ENCODE data around the gene PACSIN1. TPM values are rescaled to one million over a fixed set of nuclear protein-coding genes. Genes with fewer than 3 reads are reported as not detected.

PACSIN1 gene
- total RNA-seq, 1 donor from 2014 or later = 0.08 TPM

DNA sequence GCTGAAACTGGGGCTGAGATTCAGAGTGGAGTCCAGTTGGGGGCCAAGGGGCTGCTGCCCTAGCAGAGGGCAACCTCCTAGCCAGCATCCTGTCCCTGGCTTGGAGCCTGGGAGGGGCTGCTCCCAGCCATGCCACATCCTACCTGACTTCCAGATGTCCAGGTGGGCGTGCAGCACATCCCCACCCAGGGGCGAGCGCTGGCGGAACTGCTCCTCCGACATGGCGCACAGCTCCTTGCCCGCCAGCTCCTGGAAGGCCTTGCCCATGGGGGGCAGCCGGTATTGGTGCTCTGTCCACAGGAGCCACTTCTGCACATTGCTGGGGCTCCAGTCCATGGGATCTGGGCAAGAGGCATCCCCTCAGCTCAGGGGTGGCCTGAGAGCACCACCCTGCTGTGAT lies 75.0 kb downstream of the PACSIN1 start:
- H3K27ac Mint-ChIP-seq (ENCODE audit: unreplicated experiment) = no peak overlapping the region
- TF ChIP-seq, protein P1, sequence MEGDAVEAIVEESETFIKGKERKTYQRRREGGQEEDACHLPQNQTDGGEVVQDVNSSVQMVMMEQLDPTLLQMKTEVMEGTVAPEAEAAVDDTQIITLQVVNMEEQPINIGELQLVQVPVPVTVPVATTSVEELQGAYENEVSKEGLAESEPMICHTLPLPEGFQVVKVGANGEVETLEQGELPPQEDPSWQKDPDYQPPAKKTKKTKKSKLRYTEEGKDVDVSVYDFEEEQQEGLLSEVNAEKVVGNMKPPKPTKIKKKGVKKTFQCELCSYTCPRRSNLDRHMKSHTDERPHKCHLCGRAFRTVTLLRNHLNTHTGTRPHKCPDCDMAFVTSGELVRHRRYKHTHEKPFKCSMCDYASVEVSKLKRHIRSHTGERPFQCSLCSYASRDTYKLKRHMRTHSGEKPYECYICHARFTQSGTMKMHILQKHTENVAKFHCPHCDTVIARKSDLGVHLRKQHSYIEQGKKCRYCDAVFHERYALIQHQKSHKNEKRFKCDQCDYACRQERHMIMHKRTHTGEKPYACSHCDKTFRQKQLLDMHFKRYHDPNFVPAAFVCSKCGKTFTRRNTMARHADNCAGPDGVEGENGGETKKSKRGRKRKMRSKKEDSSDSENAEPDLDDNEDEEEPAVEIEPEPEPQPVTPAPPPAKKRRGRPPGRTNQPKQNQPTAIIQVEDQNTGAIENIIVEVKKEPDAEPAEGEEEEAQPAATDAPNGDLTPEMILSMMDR (IDR thresholded peaks at IDR 0.05; ENCODE audit: unreplicated experiment) = no peak
- no peak for DNase-seq (ENCODE audit: low spot score)
- H3K9me3 Mint-ChIP-seq (ENCODE audit: unreplicated experiment) = no peaks in the 10 kb centered on the region
- no peaks in the 10 kb centered on the region for H3K36me3 Mint-ChIP-seq (ENCODE audit: low read depth, unreplicated experiment)
- no peaks in the 10 kb centered on the region for H3K4me1 Mint-ChIP-seq (ENCODE audit: unreplicated experiment)
- peaks cover 3% of the 10 kb centered on the region for H3K27me3 Mint-ChIP-seq (ENCODE audit: unreplicated experiment)
- no peak overlapping the region for H3K4me3 Mint-ChIP-seq (ENCODE audit: unreplicated experiment)

DNA sequence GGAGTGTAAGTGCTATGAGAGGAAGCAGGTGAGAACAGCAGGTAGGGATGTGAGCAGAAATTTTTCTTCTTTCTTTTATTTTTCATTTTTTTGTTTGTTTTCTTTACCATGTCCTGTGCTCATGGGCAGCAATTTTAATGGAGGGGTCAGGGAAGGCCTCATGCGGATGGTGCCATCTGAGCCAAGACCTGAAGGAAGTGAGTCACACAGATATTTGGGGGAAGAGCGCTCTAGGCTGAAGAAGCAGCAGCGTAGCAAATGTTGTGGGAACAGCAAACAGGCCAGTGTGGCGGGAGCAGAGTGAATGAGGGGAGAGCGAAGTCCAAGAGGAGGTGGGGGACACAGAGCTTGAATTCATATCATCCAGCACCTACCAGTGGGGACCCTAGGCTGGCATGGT lies 77.5 kb downstream of the PACSIN1 start:
- H3K4me1 Mint-ChIP-seq (ENCODE audit: unreplicated experiment) = no peaks in the 10 kb centered on the region
- TF ChIP-seq, protein P1 (IDR thresholded peaks at IDR 0.05; ENCODE audit: unreplicated experiment) = no peak
- no peaks in the 10 kb centered on the region for H3K36me3 Mint-ChIP-seq (ENCODE audit: low read depth, unreplicated experiment)
- no peaks in the 10 kb centered on the region for H3K9me3 Mint-ChIP-seq (ENCODE audit: unreplicated experiment)
- DNase-seq (ENCODE audit: low spot score) = no peak
- H3K4me3 Mint-ChIP-seq (ENCODE audit: unreplicated experiment) = no peak overlapping the region
- H3K27ac Mint-ChIP-seq (ENCODE audit: unreplicated experiment) = no peak overlapping the region
- H3K27me3 Mint-ChIP-seq (ENCODE audit: unreplicated experiment) = no peaks in the 10 kb centered on the region

DNA sequence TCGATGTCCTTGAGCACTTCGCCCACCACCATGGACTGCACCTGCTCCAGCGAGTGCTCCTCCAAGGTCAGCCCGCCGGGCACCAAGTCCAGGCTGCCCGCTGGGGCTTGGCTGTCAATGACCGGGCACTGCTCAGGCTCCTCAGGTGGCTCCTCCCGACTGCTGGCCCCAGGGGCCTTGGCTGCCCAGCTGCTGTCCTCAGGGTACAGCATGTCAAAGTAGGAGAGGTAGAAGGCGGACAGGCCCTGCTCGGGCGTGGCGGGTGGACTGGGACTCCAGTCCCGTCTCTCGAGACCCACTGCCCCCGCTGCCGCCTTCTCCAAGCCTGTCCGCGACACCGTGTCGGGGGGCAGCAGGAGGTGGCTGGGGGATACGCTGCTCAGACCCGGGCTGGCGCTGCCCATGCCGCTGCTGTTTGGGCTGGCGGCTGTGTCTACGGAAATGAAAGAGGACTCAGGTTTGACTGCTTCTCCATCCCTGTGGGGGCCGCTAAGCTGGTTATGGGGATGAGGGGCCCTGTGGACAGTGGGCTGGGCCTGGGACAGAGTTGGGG lies 78.3 kb downstream of the PACSIN1 start:
- H3K36me3 Mint-ChIP-seq (ENCODE audit: low read depth, unreplicated experiment) = no peaks in the 10 kb centered on the region
- no peaks in the 10 kb centered on the region for H3K4me1 Mint-ChIP-seq (ENCODE audit: unreplicated experiment)
- H3K27me3 Mint-ChIP-seq (ENCODE audit: unreplicated experiment) = no peaks in the 10 kb centered on the region
- DNase-seq (ENCODE audit: low spot score) = no peak
- H3K9me3 Mint-ChIP-seq (ENCODE audit: unreplicated experiment) = no peaks in the 10 kb centered on the region
- H3K27ac Mint-ChIP-seq (ENCODE audit: unreplicated experiment) = no peak overlapping the region
- TF ChIP-seq, protein P1 (IDR thresholded peaks at IDR 0.05; ENCODE audit: unreplicated experiment) = no peak
- no peak overlapping the region for H3K4me3 Mint-ChIP-seq (ENCODE audit: unreplicated experiment)

DNA sequence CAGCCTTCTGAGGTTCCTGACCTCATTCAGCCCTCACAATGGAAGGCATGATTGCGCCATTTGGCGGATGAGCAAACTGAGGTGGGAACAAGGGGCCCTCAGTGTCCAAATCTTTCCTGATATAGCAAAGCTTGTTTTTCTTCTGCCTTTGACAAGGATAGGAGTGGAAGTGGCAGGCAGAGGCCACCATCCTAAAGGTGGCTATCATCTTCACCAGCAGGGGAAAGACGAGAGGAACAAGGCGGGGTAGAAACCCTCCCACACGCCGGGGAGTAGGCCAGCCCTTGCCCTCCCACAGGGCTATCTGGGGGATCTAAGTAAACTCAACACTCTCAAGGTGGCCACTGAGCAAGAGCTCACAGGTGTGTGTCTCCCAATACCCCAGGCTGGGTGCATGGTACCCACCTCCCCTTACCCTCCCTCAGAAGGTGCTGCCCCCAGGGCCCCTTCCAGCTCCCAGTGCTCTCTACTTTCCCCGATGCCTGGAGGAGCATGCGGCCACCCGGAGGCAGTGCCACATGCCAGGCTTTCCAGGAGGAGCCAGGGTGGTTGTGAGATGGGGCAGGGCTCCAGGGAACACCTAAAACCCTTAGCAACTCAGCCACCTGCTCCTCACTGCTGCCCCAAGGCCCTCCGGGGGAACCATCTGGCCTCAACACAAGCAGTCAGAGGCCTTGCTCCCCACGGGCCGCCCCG lies 79.0 kb downstream of the PACSIN1 start:
- H3K36me3 Mint-ChIP-seq (ENCODE audit: low read depth, unreplicated experiment) = no peaks in the 10 kb centered on the region
- no peaks in the 10 kb centered on the region for H3K27me3 Mint-ChIP-seq (ENCODE audit: unreplicated experiment)
- TF ChIP-seq, protein P1 (IDR thresholded peaks at IDR 0.05; ENCODE audit: unreplicated experiment) = no peak
- H3K9me3 Mint-ChIP-seq (ENCODE audit: unreplicated experiment) = no peaks in the 10 kb centered on the region
- H3K4me1 Mint-ChIP-seq (ENCODE audit: unreplicated experiment) = no peaks in the 10 kb centered on the region
- no peak for DNase-seq (ENCODE audit: low spot score)
- H3K27ac Mint-ChIP-seq (ENCODE audit: unreplicated experiment) = no peak overlapping the region
- no peak overlapping the region for H3K4me3 Mint-ChIP-seq (ENCODE audit: unreplicated experiment)

DNA sequence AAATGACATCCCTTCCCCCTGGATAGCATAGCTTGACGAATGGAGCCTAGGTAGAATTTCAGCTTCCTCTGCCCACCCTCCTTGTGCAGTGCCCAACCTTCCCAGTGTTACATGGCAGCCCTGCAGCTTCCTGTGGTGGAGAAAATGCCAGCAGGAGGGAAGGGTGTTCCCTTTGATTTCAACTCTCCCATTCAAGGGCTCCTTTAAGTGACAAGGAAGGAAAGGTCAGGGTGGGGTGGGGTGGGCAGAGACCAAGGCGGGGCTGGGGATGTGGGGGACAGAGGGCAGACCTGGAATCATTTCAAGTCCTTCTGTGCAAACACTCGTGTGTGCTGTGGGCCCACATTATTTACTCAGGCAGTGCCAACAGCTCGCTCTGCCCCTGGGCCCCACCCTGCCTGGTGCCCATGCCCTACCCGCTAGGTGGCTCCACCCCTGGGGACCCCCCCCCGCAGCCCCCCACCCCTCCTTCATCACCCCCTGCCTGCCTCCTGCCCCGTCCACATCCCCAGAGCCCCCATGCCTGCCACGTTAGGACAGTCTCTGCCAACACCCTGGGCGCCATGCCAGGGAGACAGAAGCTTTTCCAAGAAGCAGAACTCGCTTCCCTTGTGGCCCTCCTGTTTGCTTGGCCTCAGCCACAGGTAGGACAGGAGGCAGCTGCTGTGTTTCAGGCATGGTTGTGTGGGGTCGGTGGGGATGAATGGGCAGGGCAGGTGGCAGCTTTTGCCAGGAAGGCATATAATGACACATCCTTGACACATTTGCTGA lies 80.9 kb downstream of the PACSIN1 start:
- Mint-ChIP-seq H3K9me3 (ENCODE audit: unreplicated experiment) (no peaks in the 10 kb centered on the region), H3K27ac (ENCODE audit: unreplicated experiment) (no peak overlapping the region), H3K4me3 (ENCODE audit: unreplicated experiment) (no peak overlapping the region), H3K4me1 (ENCODE audit: unreplicated experiment) (no peaks in the 10 kb centered on the region), H3K36me3 (ENCODE audit: low read depth, unreplicated experiment) (no peaks in the 10 kb centered on the region), H3K27me3 (ENCODE audit: unreplicated experiment) (no peaks in the 10 kb centered on the region)
- TF ChIP-seq, protein P1 (IDR thresholded peaks at IDR 0.05; ENCODE audit: unreplicated experiment) = no peak
- no peak for DNase-seq (ENCODE audit: low spot score)
